ENCODE results near the gene ITGB8.
A peak's percentile ranks its signal among the peaks of the same experiment; 100 is the strongest.
"Not testable (repeated sequence)": the region's sequence is repeated elsewhere in the genome, so short reads cannot be mapped to it uniquely, and the experiment has no call there.

The ITGB8 gene

GRCh38 chr7:20383351-20383750, 52.7 kb downstream of the ITGB8 start:
- no peak for DNase-seq (ENCODE audit: low spot score)

GRCh38 chr7:20385126-20385525, 54.4 kb downstream of the ITGB8 start:
- DNase-seq (ENCODE audit: low spot score), result peak; percentile 86

GRCh38 chr7:20388084-20388483, 57.4 kb downstream of the ITGB8 start:
- peak; percentile 51 for DNase-seq (ENCODE audit: low spot score)

GRCh38 chr7:20389192-20389591, 58.5 kb downstream of the ITGB8 start:
- not testable (repeated sequence) for DNase-seq (ENCODE audit: low spot score)

- DNase-seq (ENCODE audit: low spot score), result peak; percentile 81
Measured at GRCh38 chr7:20393021-20393610, 62.4 kb downstream of the ITGB8 start.

- peak; percentile 48 for DNase-seq (ENCODE audit: low spot score)
Measured at GRCh38 chr7:20393616-20394015, 62.9 kb downstream of the ITGB8 start.

GRCh38 chr7:20394284-20394683, 63.6 kb downstream of the ITGB8 start:
- DNase-seq (ENCODE audit: low spot score), result no peak

- no peak for DNase-seq (ENCODE audit: low spot score)
Measured at GRCh38 chr7:20395104-20395503, 64.4 kb downstream of the ITGB8 start.

GRCh38 chr7:20395511-20395910, 64.8 kb downstream of the ITGB8 start:
- DNase-seq (ENCODE audit: low spot score), result no peak

GRCh38 chr7:20399521-20399920, 68.8 kb downstream of the ITGB8 start:
- peak; percentile 53 for DNase-seq (ENCODE audit: low spot score)

- DNase-seq (ENCODE audit: low spot score), result no peak
Measured at GRCh38 chr7:20401861-20402746, 71.4 kb downstream of the ITGB8 start.

- no peak for DNase-seq (ENCODE audit: low spot score)
Measured at GRCh38 chr7:20402747-20403230, 72.1 kb downstream of the ITGB8 start.

- no peak for DNase-seq (ENCODE audit: low spot score)
Measured at GRCh38 chr7:20403331-20403730, 72.6 kb downstream of the ITGB8 start.

GRCh38 chr7:20404320-20404719, 73.6 kb downstream of the ITGB8 start:
- DNase-seq (ENCODE audit: low spot score), result no peak

- peak; percentile 69 for DNase-seq (ENCODE audit: low spot score)
Measured at GRCh38 chr7:20407585-20408466, 77.1 kb downstream of the ITGB8 start.

- no peak for DNase-seq (ENCODE audit: low spot score)
Measured at GRCh38 chr7:20408467-20408826, 77.7 kb downstream of the ITGB8 start.

GRCh38 chr7:20409961-20410360, 79.3 kb downstream of the ITGB8 start:
- peak; percentile 79 for DNase-seq (ENCODE audit: low spot score)

- DNase-seq (ENCODE audit: low spot score), result no peak
Measured at GRCh38 chr7:20411372-20411771, 80.7 kb downstream of the ITGB8 start.

GRCh38 chr7:20412032-20412431, 81.3 kb downstream of the ITGB8 start:
- DNase-seq (ENCODE audit: low spot score), result no peak

- no peak for DNase-seq (ENCODE audit: low spot score)
Measured at GRCh38 chr7:20417260-20417659, 86.6 kb downstream of the ITGB8 start.

GRCh38 chr7:20417675-20418382, 87.1 kb downstream of the ITGB8 start:
- no peak for DNase-seq (ENCODE audit: low spot score)

GRCh38 chr7:20424500-20424899, 93.8 kb downstream of the ITGB8 start:
- no peak for DNase-seq (ENCODE audit: low spot score)
